Endothelial cell of umbilical vein (primary cell): ENCODE results near the gene POLR3B.

Experiments
- CTCF ChIP-seq, 2 donors: IDR thresholded peaks; 1 replicate in 1 of 2; 2 replicates in 1 of 2; pipeline ENCODE4 v1.5.1; 2011; ENCODE audit warnings: low read length in 2 of 2, mild to moderate bottlenecking in 2 of 2, moderate library complexity in 2 of 2, control low read depth in 1 of 2, inconsistent platforms in 1 of 2, low read depth in 1 of 2; ENCODE audit not compliant: insufficient read depth in 1 of 2; ENCODE audit errors: extremely low read depth in 1 of 2
- EZH2 ChIP-seq: IDR thresholded peaks from 2 replicates; pipeline ENCODE4 v1.6.1; 2012; ENCODE audit warnings: borderline replicate concordance, low read depth, mild to moderate bottlenecking, moderate library complexity, low read length, inconsistent platforms; ENCODE audit not compliant: severe bottlenecking
- FOS ChIP-seq: IDR thresholded peaks from 2 replicates; pipeline ENCODE4 v1.6.1; 2011; ENCODE audit warnings: mild to moderate bottlenecking, low read length, moderate library complexity, borderline replicate concordance; ENCODE audit not compliant: insufficient read depth
- MYC ChIP-seq: IDR thresholded peaks from one replicate; pipeline ENCODE4 v1.6.1; 2011; ENCODE audit warnings: mild to moderate bottlenecking, low read depth, low read length

- no peak for TF ChIP-seq FOS
- no peak for TF ChIP-seq CTCF (IDR thresholded peaks at IDR 0.05; ENCODE audit: extremely low read depth in 1 of 2, insufficient read depth in 1 of 2, low read depth in 1 of 2, low read length in 2 of 2)
- no peak for TF ChIP-seq EZH2
- TF ChIP-seq MYC = no peak
These were observed 58.7 kb downstream of the POLR3B start for GRCh38 chr12:106416273-106416672.
